H9 (cell line): ENCODE data around the gene CTNNA3. TPM values are rescaled to one million over a fixed set of nuclear protein-coding genes. Genes with fewer than 3 reads are reported as not detected.

Experiments
- DNase-seq: peaks from one replicate; pipeline ENCODE4 v3.0.0-alpha.2; 2017
- H2AFZ ChIP-seq: one replicate; pipeline ENCODE4 v1.6.1; 2013; ENCODE audit warnings: mild to moderate bottlenecking, low read length, control low read depth, moderate library complexity
- H2AK5ac ChIP-seq: 2 replicates; pipeline ENCODE4 v1.6.1; 2013; ENCODE audit warnings: low read length, control low read depth, mixed read lengths; ENCODE audit not compliant: insufficient read length
- H2BK120ac ChIP-seq: one replicate; pipeline ENCODE4 v1.6.1; 2013; ENCODE audit warnings: low read depth, mild to moderate bottlenecking, low read length, control low read depth, inconsistent platforms; ENCODE audit not compliant: poor library complexity, severe bottlenecking
- H2BK12ac ChIP-seq: 2 replicates; pipeline ENCODE4 v1.6.1; 2013; ENCODE audit warnings: low read length, control low read depth, mixed read lengths, low read depth; ENCODE audit not compliant: insufficient read length
- H2BK15ac ChIP-seq: 2 replicates; pipeline ENCODE4 v1.6.1; 2013; ENCODE audit warnings: low read depth, low read length, control low read depth
- H2BK20ac ChIP-seq: one replicate; pipeline ENCODE4 v1.6.1; 2013; ENCODE audit warnings: low read depth, mild to moderate bottlenecking, low read length, control low read depth, inconsistent platforms; ENCODE audit not compliant: poor library complexity, severe bottlenecking
- H2BK5ac ChIP-seq: 2 replicates; pipeline ENCODE4 v1.6.1; 2013; ENCODE audit warnings: low read length, control low read depth, mixed read lengths; ENCODE audit not compliant: insufficient read length
- H3K14ac ChIP-seq: 2 replicates; pipeline ENCODE4 v1.6.1; 2013; ENCODE audit warnings: low read length, control low read depth; ENCODE audit not compliant: insufficient read depth
- H3K18ac ChIP-seq: 2 replicates; pipeline ENCODE4 v1.6.1; 2013; ENCODE audit warnings: low read depth, mild to moderate bottlenecking, mixed read lengths, low read length, control low read depth; ENCODE audit not compliant: insufficient read length
- H3K23ac ChIP-seq: 2 replicates; pipeline ENCODE4 v1.6.1; 2013; ENCODE audit warnings: low read length, control low read depth, mixed read lengths, low read depth; ENCODE audit not compliant: insufficient read length
- H3K23me2 ChIP-seq: 2 replicates; pipeline ENCODE4 v1.6.1; 2013; ENCODE audit warnings: low read depth, mild to moderate bottlenecking, mixed read lengths, low read length, control low read depth; ENCODE audit not compliant: insufficient read length, poor library complexity, severe bottlenecking
- H3K27ac ChIP-seq: 2 replicates; pipeline ENCODE4 v1.5.1; 2013; ENCODE audit warnings: low read length, control low read depth, mixed read lengths, low read depth; ENCODE audit not compliant: insufficient read length
- H3K27me3 ChIP-seq: 2 replicates; pipeline ENCODE4 v1.6.1; 2013; ENCODE audit warnings: low read length, control low read depth, inconsistent platforms; ENCODE audit not compliant: insufficient read depth
- H3K4ac ChIP-seq: 2 replicates; pipeline ENCODE4 v1.6.1; 2013; ENCODE audit warnings: low read depth, mild to moderate bottlenecking, control low read depth, inconsistent platforms, low read length, moderate library complexity
- H3K4me1 ChIP-seq: 2 replicates; pipeline ENCODE4 v1.6.1; 2013; ENCODE audit warnings: low read length, control low read depth, inconsistent platforms; ENCODE audit not compliant: insufficient read depth
- H3K4me2 ChIP-seq: 2 replicates; pipeline ENCODE4 v1.6.1; 2013; ENCODE audit warnings: low read length, control low read depth, mixed read lengths; ENCODE audit not compliant: insufficient read length, insufficient read depth
- H3K56ac ChIP-seq: 2 replicates; pipeline ENCODE4 v1.6.1; 2013; ENCODE audit warnings: low read depth, mild to moderate bottlenecking, mixed read lengths, low read length, control low read depth; ENCODE audit not compliant: insufficient read length
- H3K79me1 ChIP-seq: 2 replicates; pipeline ENCODE4 v1.6.1; 2013; ENCODE audit warnings: low read depth, mild to moderate bottlenecking, moderate library complexity, low read length, control low read depth, inconsistent platforms; ENCODE audit not compliant: insufficient read depth, poor library complexity, severe bottlenecking
- H3K79me2 ChIP-seq: 2 replicates; pipeline ENCODE4 v1.6.1; 2013; ENCODE audit warnings: low read length, control low read depth, inconsistent platforms; ENCODE audit not compliant: insufficient read depth
- H3K9ac ChIP-seq: 2 replicates; pipeline ENCODE4 v1.6.1; 2013; ENCODE audit warnings: low read length, control low read depth, mixed read lengths; ENCODE audit not compliant: insufficient read length; ENCODE audit errors: extremely low read depth
- H3K9me3 ChIP-seq: one replicate; pipeline ENCODE4 v1.6.1; 2013; ENCODE audit warnings: low read depth, low read length, inconsistent platforms; ENCODE audit not compliant: control insufficient read depth
- H3T11ph ChIP-seq: one replicate; pipeline ENCODE4 v1.6.1; 2013; ENCODE audit warnings: mild to moderate bottlenecking, low read length, control low read depth, inconsistent platforms
- H4K20me1 ChIP-seq: one replicate; pipeline ENCODE4 v1.6.1; 2013; ENCODE audit not compliant: control insufficient read depth, insufficient read length, insufficient read depth
- H4K5ac ChIP-seq: 2 replicates; pipeline ENCODE4 v1.6.1; 2013; ENCODE audit warnings: low read depth, mild to moderate bottlenecking, mixed read lengths, low read length, control low read depth; ENCODE audit not compliant: insufficient read length
- H4K8ac ChIP-seq: replicated peaks from 2 replicates; pipeline ENCODE4 v1.6.1; 2013; ENCODE audit warnings: low read length, control low read depth, mixed read lengths, low read depth; ENCODE audit not compliant: insufficient read length
- H4K91ac ChIP-seq: 2 replicates; pipeline ENCODE4 v1.6.1; 2013; ENCODE audit warnings: low read depth, mild to moderate bottlenecking, moderate library complexity, mixed read lengths, low read length, control low read depth; ENCODE audit not compliant: insufficient read length
- H3K27ac Mint-ChIP-seq, 3 experiments: 2 replicates in 2 of 3; 3 replicates in 1 of 3; pipeline ENCODE4 v1.8.0; 2020 to 2021; ENCODE audit warnings: mixed read lengths in 3 of 3, mild to moderate bottlenecking in 1 of 3, moderate library complexity in 1 of 3
- H3K27me3 Mint-ChIP-seq: 2 replicates; pipeline ENCODE4 v1.8.0; 2021; ENCODE audit warnings: low read depth, mild to moderate bottlenecking, moderate library complexity, mixed read lengths
- H3K36me3 Mint-ChIP-seq, 3 experiments: 2 replicates in 2 of 3; 3 replicates in 1 of 3; pipeline ENCODE4 v1.8.0; 2020 to 2021; ENCODE audit warnings: low read depth in 3 of 3, mixed read lengths in 3 of 3; ENCODE audit not compliant: insufficient read depth in 1 of 3
- H3K4me1 Mint-ChIP-seq, 2 experiments: 2 replicates each; pipeline ENCODE4 v1.8.0; 2020; ENCODE audit warnings: mixed read lengths in 2 of 2
- H3K4me3 Mint-ChIP-seq, 2 experiments: 2 replicates in 1 of 2; 3 replicates in 1 of 2; pipeline ENCODE4 v1.8.0; 2020 to 2021; ENCODE audit warnings: mild to moderate bottlenecking in 2 of 2, mixed read lengths in 2 of 2, moderate library complexity in 1 of 2
- H3K9me3 Mint-ChIP-seq, 2 experiments: 2 replicates in 1 of 2; 3 replicates in 1 of 2; pipeline ENCODE4 v1.8.0; 2020; ENCODE audit warnings: mild to moderate bottlenecking in 2 of 2, mixed read lengths in 2 of 2, moderate library complexity in 1 of 2
- CTCF ChIP-seq: fragments of 200-600 bp; sonication (generic); conservative IDR thresholded peaks from 3 replicates; pipeline ENCODE4 v1.8.0; 2021; ENCODE audit warnings: antibody characterized with exemption, mild to moderate bottlenecking
- WGBS: extraction: QIAGEN DNeasy Blood & Tissue Kit; methylation state at CpG from one replicate; pipeline ENCODE4 v1.1.7; 2013; ENCODE audit warnings: missing lambda C conversion rate, low lambda C conversion rate, mixed read lengths; ENCODE audit not compliant: insufficient read length; ENCODE audit errors: extremely low coverage; 5-methylcytosine and 5-hydroxymethylcytosine counted together
- total RNA-seq: library from RNA; stranded (reverse); gene quantifications from 2 replicates; pipeline ENCODE4 v1.2.1, GENCODE V29; 2021

The CTNNA3 gene
- total RNA-seq, 1 experiment from 2014 or later: 3.3 TPM

- Histone ChIP-seq H2AFZ (no peak overlapping the region), H4K5ac (no peak overlapping the region), H2BK5ac (no peak overlapping the region), H2BK12ac (no peak overlapping the region), H3T11ph (no peak overlapping the region), H2BK15ac (no peak overlapping the region), H2AK5ac (no peak overlapping the region), H4K8ac (no peak overlapping the region), H3K27ac (no peak overlapping the region), H4K20me1 (no peaks in the 10 kb centered on the region), H3K23me2 (no peaks in the 10 kb centered on the region), H3K4me1 (no peaks in the 10 kb centered on the region; the same call in 1 of the 2 replicates), H3K79me1 (no peaks in the 10 kb centered on the region), H4K91ac (no peak overlapping the region), H3K23ac (no peak overlapping the region), H3K56ac (no peak overlapping the region), H3K79me2 (no peaks in the 10 kb centered on the region), H3K9ac (no peak overlapping the region), H3K4me2 (peak overlapping the region; percentile 1), H3K9me3 (no peaks in the 10 kb centered on the region), H3K18ac (no peak overlapping the region), H3K27me3 (no peaks in the 10 kb centered on the region), H2BK20ac (no peak overlapping the region), H2BK120ac (no peak overlapping the region), H3K14ac (no peak overlapping the region), H3K4ac (no peak overlapping the region)
- H3K4me1 Mint-ChIP-seq: peaks cover 10 to 18% of the 10 kb centered on the region in 2 experiments
- TF ChIP-seq CTCF: no peak
- no peaks in the 10 kb centered on the region for H3K27me3 Mint-ChIP-seq
- H3K27ac Mint-ChIP-seq: no peak overlapping the region
- DNase-seq: no peak
- H3K4me3 Mint-ChIP-seq: no peak overlapping the region
- no peaks in the 10 kb centered on the region for H3K36me3 Mint-ChIP-seq
- no CpG with 5 or more reads among the region's 3 CpGs for WGBS
- no peaks in the 10 kb centered on the region for H3K9me3 Mint-ChIP-seq
These were observed 453.5 kb downstream of the CTNNA3 start for GRCh38 chr10:67242528-67242927.
